GM19240 (cell line): ENCODE results near the gene REEP3.

Source experiments
- DNase-seq: peaks from one replicate; pipeline ENCODE4 v3.0.0; 2011; ENCODE audit warnings: low spot score; ENCODE audit not compliant: insufficient read length

Gene REEP3

DNA sequence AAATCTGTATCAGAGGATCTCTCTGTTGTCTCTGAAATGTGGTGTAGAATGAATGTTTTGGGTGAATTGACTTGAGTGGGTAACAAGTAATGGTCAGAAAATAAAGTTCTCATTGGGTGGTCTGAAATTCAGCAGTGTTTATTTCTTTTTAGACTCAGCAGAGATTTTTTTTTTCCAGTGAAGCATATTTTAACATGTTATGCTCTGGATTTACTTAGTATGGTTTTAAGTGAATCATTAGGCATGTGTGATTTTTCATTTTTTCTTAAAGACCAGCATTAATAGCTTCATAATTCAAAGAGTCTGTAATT lies 63.5 kb downstream of the REEP3 start:
- DNase-seq: no peak

GRCh38 chr10:63585041-63585440 lies 63.8 kb downstream of the REEP3 start:
- DNase-seq: no peak

- DNase-seq: no peak
Observed at GRCh38 chr10:63586043-63586442, 64.8 kb downstream of the REEP3 start.

GRCh38 chr10:63587191-63587590 lies 66.0 kb downstream of the REEP3 start:
- no peak for DNase-seq

- no peak for DNase-seq
Observed at GRCh38 chr10:63588436-63589167, 67.4 kb downstream of the REEP3 start.

DNA sequence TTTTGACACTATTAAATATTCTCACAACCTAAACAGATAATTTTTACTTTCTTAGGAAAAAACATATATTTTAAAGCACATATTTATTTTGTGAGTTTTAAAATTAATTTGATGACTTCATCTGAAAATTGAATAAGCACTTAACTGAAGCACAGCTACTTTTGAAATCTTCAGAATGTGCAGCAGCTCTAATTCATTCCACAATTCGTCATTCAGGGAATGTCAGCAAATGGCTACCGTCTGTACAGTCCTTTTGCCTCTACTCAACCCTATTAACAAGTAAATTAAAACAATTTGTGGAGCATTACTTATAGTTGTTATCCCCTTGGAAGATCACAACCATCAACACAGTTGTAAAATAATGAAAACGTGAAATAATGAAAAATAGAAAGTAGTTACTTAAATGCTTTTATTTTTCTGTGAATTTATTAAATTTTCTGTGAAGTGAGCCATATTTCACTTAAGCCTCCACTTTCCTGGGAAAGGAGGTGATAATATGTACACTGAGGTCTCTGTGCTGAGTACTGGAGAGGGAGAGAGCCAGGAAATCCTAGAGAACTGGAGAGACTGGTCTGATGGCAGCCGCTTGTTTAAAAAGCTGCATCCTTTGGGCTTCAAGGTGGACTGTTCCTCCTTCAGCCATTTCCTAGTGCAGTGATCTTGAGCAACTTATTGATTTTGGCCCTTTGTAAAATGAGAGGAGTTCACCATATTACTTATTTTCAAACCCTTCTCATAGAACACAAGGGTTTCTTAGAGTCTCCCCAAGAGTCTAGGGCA lies 70.6 kb downstream of the REEP3 start:
- DNase-seq: no peak

GRCh38 chr10:63593576-63593975 lies 72.4 kb downstream of the REEP3 start:
- DNase-seq: no peak

GRCh38 chr10:63595072-63595471 lies 73.9 kb downstream of the REEP3 start:
- DNase-seq: no peak

DNA sequence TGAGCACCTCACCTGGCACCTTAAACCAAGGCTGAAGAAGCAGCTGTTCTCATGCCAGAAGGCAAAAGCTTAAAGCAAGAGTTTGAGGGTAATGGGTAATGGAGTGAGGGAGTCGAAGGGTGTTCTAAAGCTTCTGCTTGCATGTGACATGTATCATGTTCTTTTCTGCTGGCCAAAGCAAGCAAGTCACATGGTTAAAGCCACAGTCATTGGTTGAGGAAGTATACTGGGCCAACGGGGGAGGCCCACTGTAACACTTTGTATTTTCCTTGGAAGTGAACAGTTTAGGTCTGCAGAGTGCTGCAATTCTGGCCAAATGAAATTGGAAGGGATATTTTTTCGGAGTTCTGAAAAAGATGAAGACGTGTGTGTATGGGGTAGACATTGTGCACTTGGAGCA lies 75.7 kb downstream of the REEP3 start:
- no peak for DNase-seq

GRCh38 chr10:63600540-63600939 lies 79.3 kb downstream of the REEP3 start:
- no peak for DNase-seq

DNA sequence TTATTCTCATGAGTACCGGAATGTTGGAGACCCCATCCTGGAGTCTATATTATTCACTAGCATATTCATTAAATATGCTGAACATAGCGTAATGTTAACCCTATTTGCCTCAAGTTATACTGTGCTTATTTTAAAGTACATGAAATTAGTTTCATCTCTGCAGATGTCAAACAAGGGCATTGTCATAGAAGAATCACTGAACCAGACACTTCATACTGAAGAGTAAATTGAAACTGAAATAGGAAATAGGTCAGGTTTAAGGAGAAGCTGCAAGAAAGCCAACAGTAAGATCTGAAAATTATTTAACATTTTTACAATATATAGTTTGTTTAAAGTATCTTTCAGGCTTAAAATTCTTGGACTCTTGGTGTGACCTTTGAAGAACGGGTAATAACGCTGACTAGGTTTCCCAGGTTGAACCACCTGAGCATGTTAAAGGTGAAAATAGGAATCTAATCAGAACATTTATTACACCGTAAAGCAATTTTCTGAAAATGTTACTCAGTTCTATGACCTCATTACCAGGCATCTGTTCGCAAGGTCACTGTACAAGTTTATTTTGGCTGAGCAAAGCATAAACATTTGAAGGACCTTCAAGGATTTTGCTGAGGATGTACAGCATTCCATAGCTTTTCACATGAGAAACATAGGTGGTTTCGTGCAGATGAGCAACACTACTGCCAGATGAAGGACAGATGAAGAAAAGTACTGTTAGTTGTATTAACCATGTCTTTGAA lies 82.7 kb downstream of the REEP3 start:
- DNase-seq: no peak

- DNase-seq: no peak
Observed at GRCh38 chr10:63605197-63605967, 84.2 kb downstream of the REEP3 start.

DNA sequence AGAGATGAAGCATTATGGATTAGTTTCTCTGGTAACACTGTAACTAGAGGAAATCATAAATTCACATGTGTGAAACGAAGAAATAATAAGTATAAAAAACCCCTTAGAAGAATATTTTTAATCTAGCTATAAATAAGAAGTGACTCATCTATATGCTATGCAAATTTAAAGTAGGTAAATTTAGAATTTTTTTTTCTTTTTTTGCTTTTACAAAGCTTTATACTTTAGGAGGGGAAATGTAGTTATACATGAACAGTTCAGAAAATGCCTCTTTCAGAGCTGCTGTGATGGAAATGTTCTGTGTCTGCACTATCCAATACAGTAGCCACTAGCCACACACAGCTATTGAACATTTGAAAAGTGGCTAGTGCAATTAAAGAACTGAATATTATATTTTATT lies 87.3 kb downstream of the REEP3 start:
- DNase-seq: no peak

- DNase-seq: no peak
Observed at GRCh38 chr10:63611078-63611477, 89.9 kb downstream of the REEP3 start.

DNA sequence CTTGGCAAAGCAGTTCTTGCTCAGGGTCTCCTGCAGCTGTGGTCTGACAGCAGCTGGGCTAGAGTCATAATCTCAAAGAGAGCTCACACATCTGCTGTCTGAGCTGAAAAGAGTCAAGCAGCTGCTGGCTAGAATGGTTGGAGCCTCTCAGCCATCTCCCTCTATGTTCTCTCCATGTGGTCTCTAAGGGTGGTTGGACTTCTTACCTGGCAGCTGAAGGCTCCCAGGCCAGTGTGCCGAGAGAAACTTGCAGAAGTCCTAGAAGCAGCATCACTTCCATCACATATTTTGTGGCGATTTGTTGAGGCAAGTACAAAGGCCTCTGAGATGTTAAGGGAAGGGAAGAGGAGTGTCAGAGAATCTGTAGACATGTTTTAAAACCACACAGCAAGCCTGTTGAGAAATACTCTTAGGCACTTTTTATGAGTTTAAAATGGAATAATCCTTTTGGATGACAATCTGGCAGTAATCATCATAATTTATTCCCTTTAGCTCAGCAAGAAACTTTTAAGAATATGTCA lies 93.2 kb downstream of the REEP3 start:
- no peak for DNase-seq

DNA sequence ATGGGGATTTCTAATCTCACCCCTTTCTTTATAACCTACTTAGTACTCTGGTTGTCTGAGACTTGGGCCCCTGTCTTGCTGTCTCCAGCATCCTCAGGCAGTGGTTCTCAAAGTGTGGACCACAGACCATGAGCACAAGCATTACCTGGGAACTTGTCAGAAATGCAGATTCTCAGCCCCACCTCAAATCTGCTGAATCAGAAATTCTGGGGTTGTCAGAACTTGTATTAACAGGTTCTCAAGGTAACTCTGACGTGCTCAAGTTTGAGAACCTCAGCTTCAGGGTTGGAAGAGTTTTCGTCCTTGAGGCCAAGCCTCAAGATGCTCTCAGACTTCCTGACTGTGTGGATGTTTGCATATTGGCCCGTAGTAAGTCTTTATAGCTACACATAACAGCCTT lies 97.4 kb downstream of the REEP3 start:
- DNase-seq: no peak

GRCh38 chr10:63619426-63619825 lies 98.2 kb downstream of the REEP3 start:
- no peak for DNase-seq

- no peak for DNase-seq
Observed at GRCh38 chr10:63622097-63622496, 100.9 kb downstream of the REEP3 start.

GRCh38 chr10:63624701-63625100 lies 103.5 kb downstream of the REEP3 start:
- no peak for DNase-seq

- no peak for DNase-seq
Observed at GRCh38 chr10:63627396-63627795, 106.2 kb downstream of the REEP3 start.

- no peak for DNase-seq
Observed at GRCh38 chr10:63627881-63628296, 106.7 kb downstream of the REEP3 start.
